K562 (cell line): ENCODE measurements around the gene PGBD1. TPM values are rescaled to one million over a fixed set of nuclear protein-coding genes. Genes with fewer than 3 reads are reported as not detected.

ENCODE experiments used
- KDM1A ChIP-seq, 2 experiments: fragments of 450-650 bp; IDR thresholded peaks; 2 replicates each; pipeline ENCODE4 v1.6.1; 2016; ENCODE audit warnings: mild to moderate bottlenecking in 2 of 2
- MCM5 ChIP-seq: fragments of 450-650 bp; IDR thresholded peaks from 2 replicates; pipeline ENCODE4 v1.6.1; 2016; ENCODE audit warnings: low read depth
- polyA plus RNA-seq, 8 experiments: library from polyadenylated mRNA; depleted of rRNA in 4 of 8; stranded (reverse) in 5 of 8; unstranded in 3 of 8; fragments of >200 nt; fragmentation: Nextera tagmentation in 2 of 8; fragmentation: Illumina TruSeq in 1 of 8; extraction: Ambion mirVana in 2 of 8; extraction: Trizol in 1 of 8; gene quantifications; 2 replicates each; pipeline versions ENCODE4 v1.2.1 to v1.2.3, GENCODE V29; 2011 to 2014; ENCODE audit warnings: inconsistent platforms in 1 of 8, missing spikeins in 1 of 8
- total RNA-seq, 7 experiments: library from RNA; depleted of rRNA in 6 of 7; stranded (reverse); fragments of >200 nt in 6 of 7; fragmentation: Illumina TruSeq in 2 of 7; extraction: Trizol in 2 of 7; gene quantifications; 2 replicates each; pipeline versions ENCODE4 v1.2.1 to v1.2.3, GENCODE V29; 2011 to 2021; ENCODE audit warnings: low replicate concordance in 1 of 7
- TF ChIP-seq, protein P1 (sequence below): fragments of 450-650 bp; IDR thresholded peaks from 2 replicates; pipeline ENCODE4 v1.6.1; 2016; ENCODE audit warnings: mild to moderate bottlenecking, moderate library complexity
- TF ChIP-seq, protein P2 (sequence below): sonication (generic); formaldehyde crosslinking; IDR thresholded peaks from 2 replicates; pipeline ENCODE4 v1.8.0; 2022; ENCODE audit warnings: missing genetic modification reagents, mild to moderate bottlenecking, borderline replicate concordance
- TF ChIP-seq, protein P3 (sequence below): sonication (generic); formaldehyde crosslinking; IDR thresholded peaks from 2 replicates; pipeline ENCODE4 v1.8.1; 2023; ENCODE audit warnings: mild to moderate bottlenecking, missing genetic modification reagents

Gene PGBD1
- total and polyA plus RNA-seq, 9 of the 15 experiments (the other 6 are each of a cell fraction or from before 2014, with no cell fraction given) = 3.3 to 9.0 (median 7.3) TPM

DNA sequence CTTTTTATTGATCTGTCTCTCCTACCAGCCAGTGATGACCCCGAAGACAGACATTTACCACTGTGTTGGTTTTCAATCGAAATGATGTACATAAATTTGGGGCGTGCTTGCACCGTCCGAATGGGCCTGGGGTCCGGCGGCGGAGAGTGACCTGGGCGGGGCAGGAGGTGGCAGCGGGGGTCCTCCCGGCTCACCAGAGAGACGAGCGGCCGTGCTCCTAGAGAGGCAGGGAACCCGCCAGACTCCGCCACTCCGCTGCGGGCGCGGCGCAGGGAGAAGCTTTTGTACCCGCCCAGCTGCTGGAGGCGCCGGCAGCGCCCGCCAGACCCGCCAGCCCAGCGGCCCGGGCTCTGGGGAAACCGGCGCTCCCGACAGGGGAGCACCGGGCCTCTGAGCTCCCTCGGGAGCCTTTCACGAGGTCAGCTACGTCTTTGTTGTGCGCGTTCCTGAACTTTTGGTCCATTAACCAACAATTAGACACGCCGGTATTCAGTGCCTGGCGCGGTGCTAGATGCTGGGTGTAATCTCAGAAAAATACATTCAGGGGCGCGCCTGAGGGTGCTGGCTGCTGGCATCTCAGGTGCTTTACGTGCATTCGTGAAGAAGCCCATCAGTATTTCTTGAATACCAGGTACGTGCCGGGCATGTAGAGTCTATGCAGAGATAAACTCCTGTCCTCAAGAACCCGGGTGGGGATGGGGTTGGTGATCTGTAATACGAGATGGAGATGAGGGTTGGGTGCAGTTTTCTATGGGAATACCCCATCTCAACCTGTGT lies at the start of gene PGBD1 (continued):
- TF ChIP-seq, protein P1, sequence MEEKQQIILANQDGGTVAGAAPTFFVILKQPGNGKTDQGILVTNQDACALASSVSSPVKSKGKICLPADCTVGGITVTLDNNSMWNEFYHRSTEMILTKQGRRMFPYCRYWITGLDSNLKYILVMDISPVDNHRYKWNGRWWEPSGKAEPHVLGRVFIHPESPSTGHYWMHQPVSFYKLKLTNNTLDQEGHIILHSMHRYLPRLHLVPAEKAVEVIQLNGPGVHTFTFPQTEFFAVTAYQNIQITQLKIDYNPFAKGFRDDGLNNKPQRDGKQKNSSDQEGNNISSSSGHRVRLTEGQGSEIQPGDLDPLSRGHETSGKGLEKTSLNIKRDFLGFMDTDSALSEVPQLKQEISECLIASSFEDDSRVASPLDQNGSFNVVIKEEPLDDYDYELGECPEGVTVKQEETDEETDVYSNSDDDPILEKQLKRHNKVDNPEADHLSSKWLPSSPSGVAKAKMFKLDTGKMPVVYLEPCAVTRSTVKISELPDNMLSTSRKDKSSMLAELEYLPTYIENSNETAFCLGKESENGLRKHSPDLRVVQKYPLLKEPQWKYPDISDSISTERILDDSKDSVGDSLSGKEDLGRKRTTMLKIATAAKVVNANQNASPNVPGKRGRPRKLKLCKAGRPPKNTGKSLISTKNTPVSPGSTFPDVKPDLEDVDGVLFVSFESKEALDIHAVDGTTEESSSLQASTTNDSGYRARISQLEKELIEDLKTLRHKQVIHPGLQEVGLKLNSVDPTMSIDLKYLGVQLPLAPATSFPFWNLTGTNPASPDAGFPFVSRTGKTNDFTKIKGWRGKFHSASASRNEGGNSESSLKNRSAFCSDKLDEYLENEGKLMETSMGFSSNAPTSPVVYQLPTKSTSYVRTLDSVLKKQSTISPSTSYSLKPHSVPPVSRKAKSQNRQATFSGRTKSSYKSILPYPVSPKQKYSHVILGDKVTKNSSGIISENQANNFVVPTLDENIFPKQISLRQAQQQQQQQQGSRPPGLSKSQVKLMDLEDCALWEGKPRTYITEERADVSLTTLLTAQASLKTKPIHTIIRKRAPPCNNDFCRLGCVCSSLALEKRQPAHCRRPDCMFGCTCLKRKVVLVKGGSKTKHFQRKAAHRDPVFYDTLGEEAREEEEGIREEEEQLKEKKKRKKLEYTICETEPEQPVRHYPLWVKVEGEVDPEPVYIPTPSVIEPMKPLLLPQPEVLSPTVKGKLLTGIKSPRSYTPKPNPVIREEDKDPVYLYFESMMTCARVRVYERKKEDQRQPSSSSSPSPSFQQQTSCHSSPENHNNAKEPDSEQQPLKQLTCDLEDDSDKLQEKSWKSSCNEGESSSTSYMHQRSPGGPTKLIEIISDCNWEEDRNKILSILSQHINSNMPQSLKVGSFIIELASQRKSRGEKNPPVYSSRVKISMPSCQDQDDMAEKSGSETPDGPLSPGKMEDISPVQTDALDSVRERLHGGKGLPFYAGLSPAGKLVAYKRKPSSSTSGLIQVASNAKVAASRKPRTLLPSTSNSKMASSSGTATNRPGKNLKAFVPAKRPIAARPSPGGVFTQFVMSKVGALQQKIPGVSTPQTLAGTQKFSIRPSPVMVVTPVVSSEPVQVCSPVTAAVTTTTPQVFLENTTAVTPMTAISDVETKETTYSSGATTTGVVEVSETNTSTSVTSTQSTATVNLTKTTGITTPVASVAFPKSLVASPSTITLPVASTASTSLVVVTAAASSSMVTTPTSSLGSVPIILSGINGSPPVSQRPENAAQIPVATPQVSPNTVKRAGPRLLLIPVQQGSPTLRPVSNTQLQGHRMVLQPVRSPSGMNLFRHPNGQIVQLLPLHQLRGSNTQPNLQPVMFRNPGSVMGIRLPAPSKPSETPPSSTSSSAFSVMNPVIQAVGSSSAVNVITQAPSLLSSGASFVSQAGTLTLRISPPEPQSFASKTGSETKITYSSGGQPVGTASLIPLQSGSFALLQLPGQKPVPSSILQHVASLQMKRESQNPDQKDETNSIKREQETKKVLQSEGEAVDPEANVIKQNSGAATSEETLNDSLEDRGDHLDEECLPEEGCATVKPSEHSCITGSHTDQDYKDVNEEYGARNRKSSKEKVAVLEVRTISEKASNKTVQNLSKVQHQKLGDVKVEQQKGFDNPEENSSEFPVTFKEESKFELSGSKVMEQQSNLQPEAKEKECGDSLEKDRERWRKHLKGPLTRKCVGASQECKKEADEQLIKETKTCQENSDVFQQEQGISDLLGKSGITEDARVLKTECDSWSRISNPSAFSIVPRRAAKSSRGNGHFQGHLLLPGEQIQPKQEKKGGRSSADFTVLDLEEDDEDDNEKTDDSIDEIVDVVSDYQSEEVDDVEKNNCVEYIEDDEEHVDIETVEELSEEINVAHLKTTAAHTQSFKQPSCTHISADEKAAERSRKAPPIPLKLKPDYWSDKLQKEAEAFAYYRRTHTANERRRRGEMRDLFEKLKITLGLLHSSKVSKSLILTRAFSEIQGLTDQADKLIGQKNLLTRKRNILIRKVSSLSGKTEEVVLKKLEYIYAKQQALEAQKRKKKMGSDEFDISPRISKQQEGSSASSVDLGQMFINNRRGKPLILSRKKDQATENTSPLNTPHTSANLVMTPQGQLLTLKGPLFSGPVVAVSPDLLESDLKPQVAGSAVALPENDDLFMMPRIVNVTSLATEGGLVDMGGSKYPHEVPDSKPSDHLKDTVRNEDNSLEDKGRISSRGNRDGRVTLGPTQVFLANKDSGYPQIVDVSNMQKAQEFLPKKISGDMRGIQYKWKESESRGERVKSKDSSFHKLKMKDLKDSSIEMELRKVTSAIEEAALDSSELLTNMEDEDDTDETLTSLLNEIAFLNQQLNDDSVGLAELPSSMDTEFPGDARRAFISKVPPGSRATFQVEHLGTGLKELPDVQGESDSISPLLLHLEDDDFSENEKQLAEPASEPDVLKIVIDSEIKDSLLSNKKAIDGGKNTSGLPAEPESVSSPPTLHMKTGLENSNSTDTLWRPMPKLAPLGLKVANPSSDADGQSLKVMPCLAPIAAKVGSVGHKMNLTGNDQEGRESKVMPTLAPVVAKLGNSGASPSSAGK = no peak
- TF ChIP-seq, protein P2, sequence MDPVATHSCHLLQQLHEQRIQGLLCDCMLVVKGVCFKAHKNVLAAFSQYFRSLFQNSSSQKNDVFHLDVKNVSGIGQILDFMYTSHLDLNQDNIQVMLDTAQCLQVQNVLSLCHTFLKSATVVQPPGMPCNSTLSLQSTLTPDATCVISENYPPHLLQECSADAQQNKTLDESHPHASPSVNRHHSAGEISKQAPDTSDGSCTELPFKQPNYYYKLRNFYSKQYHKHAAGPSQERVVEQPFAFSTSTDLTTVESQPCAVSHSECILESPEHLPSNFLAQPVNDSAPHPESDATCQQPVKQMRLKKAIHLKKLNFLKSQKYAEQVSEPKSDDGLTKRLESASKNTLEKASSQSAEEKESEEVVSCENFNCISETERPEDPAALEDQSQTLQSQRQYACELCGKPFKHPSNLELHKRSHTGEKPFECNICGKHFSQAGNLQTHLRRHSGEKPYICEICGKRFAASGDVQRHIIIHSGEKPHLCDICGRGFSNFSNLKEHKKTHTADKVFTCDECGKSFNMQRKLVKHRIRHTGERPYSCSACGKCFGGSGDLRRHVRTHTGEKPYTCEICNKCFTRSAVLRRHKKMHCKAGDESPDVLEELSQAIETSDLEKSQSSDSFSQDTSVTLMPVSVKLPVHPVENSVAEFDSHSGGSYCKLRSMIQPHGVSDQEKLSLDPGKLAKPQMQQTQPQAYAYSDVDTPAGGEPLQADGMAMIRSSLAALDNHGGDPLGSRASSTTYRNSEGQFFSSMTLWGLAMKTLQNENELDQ (CRISPR knock-in tag) = no peak
- TF ChIP-seq MCM5 (no peak), KDM1A (IDR thresholded peaks at IDR 0.05) (no peak)
- TF ChIP-seq, protein P3, sequence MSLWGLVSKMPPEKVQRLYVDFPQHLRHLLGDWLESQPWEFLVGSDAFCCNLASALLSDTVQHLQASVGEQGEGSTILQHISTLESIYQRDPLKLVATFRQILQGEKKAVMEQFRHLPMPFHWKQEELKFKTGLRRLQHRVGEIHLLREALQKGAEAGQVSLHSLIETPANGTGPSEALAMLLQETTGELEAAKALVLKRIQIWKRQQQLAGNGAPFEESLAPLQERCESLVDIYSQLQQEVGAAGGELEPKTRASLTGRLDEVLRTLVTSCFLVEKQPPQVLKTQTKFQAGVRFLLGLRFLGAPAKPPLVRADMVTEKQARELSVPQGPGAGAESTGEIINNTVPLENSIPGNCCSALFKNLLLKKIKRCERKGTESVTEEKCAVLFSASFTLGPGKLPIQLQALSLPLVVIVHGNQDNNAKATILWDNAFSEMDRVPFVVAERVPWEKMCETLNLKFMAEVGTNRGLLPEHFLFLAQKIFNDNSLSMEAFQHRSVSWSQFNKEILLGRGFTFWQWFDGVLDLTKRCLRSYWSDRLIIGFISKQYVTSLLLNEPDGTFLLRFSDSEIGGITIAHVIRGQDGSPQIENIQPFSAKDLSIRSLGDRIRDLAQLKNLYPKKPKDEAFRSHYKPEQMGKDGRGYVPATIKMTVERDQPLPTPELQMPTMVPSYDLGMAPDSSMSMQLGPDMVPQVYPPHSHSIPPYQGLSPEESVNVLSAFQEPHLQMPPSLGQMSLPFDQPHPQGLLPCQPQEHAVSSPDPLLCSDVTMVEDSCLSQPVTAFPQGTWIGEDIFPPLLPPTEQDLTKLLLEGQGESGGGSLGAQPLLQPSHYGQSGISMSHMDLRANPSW (CRISPR knock-in tag) = no peak
